OCI-LY1 (cell line): ENCODE measurements around the gene DTX1.

Source experiments
- H2AFZ ChIP-seq: fragments of 200-600 bp; sonication (generic), shearing (Covaris generic); 2 replicates; pipeline ENCODE4 v1.6.0; 2014; ENCODE audit warnings: antibody characterized with exemption, mild to moderate bottlenecking, low read length
- H3F3A ChIP-seq: fragments of 200-600 bp; sonication (generic), shearing (Covaris generic); 2 replicates; pipeline ENCODE4 v1.6.0; 2014; ENCODE audit warnings: mild to moderate bottlenecking, antibody characterized with exemption, low read length, moderate library complexity; ENCODE audit not compliant: insufficient read depth
- H3K27ac ChIP-seq: fragments of 200-600 bp; sonication (generic); 2 replicates; pipeline ENCODE4 v1.5.1; 2014; ENCODE audit warnings: low read length, mixed run types, mild to moderate bottlenecking, low read depth; ENCODE audit not compliant: poor library complexity, severe bottlenecking
- H3K27me3 ChIP-seq: fragments of 200-600 bp; sonication (generic); 2 replicates; pipeline ENCODE4 v1.6.0; 2014; ENCODE audit warnings: antibody characterized with exemption, mild to moderate bottlenecking, low read length, moderate library complexity; ENCODE audit not compliant: insufficient read depth
- H3K36me3 ChIP-seq: fragments of 200-600 bp; sonication (generic); 2 replicates; pipeline ENCODE4 v1.6.1; 2014; ENCODE audit warnings: mild to moderate bottlenecking, antibody characterized with exemption, low read length, moderate library complexity, mixed read lengths; ENCODE audit not compliant: insufficient read depth
- H3K4me1 ChIP-seq: fragments of 200-600 bp; sonication (generic); 2 replicates; pipeline ENCODE4 v1.5.1; 2014; ENCODE audit warnings: mild to moderate bottlenecking, low read length, moderate library complexity; ENCODE audit not compliant: insufficient read depth, severe bottlenecking
- H3K4me2 ChIP-seq: fragments of 200-600 bp; sonication (generic), shearing (Covaris generic); 2 replicates; pipeline ENCODE4 v1.6.1; 2014; ENCODE audit warnings: low read length
- H3K4me3 ChIP-seq: fragments of 200-600 bp; sonication (generic); 2 replicates; pipeline ENCODE4 v1.5.1; 2014; ENCODE audit warnings: low read length, low read depth, mild to moderate bottlenecking, mixed read lengths; ENCODE audit not compliant: poor library complexity, severe bottlenecking
- H3K79me2 ChIP-seq: fragments of 200-600 bp; shearing (Covaris generic); 2 replicates; pipeline ENCODE4 v1.6.1; 2016; ENCODE audit warnings: mixed run types, low read length, mixed read lengths; ENCODE audit not compliant: insufficient read depth
- H3K9ac ChIP-seq: fragments of 200-600 bp; sonication (generic), shearing (Covaris generic); 2 replicates; pipeline ENCODE4 v1.6.1; 2014; ENCODE audit warnings: mild to moderate bottlenecking, low read length, mixed read lengths
- H3K9me2 ChIP-seq: fragments of 200-600 bp; sonication (generic), shearing (Covaris generic); 2 replicates; pipeline ENCODE4 v1.6.1; 2014; ENCODE audit warnings: low read depth, mild to moderate bottlenecking, low read length, mixed read lengths
- H3K9me3 ChIP-seq: fragments of 200-600 bp; shearing (Covaris generic); 2 replicates; pipeline ENCODE4 v1.6.1; 2014; ENCODE audit warnings: low read length, mixed read lengths
- H4K20me1 ChIP-seq: fragments of 200-600 bp; sonication (generic), shearing (Covaris generic); 2 replicates; pipeline ENCODE4 v1.6.0; 2016; ENCODE audit warnings: mild to moderate bottlenecking, low read length; ENCODE audit not compliant: insufficient read depth
- EZH2 ChIP-seq: fragments of 200-600 bp; sonication (generic), shearing (Covaris generic); IDR thresholded peaks from 2 replicates; pipeline ENCODE4 v1.8.0; 2017; ENCODE audit warnings: borderline replicate concordance, mixed run types, mild to moderate bottlenecking, antibody characterized with exemption, low read length, moderate library complexity, mixed read lengths
- TF ChIP-seq, protein P1 (sequence below): fragments of 200-600 bp; sonication (generic), shearing (Covaris generic); IDR thresholded peaks from 2 replicates; pipeline ENCODE4 v1.5.1; 2017; ENCODE audit warnings: mild to moderate bottlenecking, antibody characterized with exemption, low read length, moderate library complexity, mixed read lengths

DTX1 gene

DNA sequence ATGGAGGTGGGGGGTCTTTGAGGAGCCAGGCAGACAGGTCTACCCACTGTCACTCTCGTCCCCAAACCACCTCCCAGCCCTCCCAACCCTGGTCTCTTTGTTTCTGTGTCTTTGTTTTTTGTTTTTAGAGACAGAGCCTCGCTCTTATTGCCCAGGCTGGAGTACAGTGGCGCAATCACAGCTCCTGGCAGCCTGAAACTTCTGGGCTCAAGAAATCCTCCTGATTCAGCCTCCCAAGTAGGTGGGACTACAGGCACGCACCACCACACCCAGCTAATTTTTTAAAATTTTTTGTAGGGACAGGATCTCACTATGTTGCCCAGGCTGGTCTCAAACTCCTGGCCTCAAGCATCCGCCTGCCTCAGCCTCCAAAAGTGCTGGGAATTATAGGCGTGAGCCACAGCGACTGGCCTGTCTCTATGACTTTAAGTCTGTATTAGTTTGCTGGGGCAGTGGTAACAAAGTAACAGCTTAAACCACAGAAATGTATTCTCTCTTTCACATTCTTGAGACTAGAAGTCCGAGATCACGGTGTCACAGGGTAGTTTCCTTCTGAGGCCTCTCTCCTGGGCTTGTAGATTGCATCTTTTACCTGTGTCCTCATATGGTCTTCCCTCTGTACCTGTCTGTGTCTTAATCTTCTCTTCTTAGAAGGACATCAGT, 26.1 kb downstream of the DTX1 start:
- H3K4me1 ChIP-seq: peaks cover 99% of the 10 kb centered on the region
- H4K20me1 ChIP-seq: no peaks in the 10 kb centered on the region
- peaks cover 90% of the 10 kb centered on the region for H3K36me3 ChIP-seq
- H3K9me2 ChIP-seq: no peaks in the 10 kb centered on the region
- no peaks in the 10 kb centered on the region for H3K27me3 ChIP-seq
- H3K27ac ChIP-seq: peak overlapping the region; percentile 97
- TF ChIP-seq, protein P1, sequence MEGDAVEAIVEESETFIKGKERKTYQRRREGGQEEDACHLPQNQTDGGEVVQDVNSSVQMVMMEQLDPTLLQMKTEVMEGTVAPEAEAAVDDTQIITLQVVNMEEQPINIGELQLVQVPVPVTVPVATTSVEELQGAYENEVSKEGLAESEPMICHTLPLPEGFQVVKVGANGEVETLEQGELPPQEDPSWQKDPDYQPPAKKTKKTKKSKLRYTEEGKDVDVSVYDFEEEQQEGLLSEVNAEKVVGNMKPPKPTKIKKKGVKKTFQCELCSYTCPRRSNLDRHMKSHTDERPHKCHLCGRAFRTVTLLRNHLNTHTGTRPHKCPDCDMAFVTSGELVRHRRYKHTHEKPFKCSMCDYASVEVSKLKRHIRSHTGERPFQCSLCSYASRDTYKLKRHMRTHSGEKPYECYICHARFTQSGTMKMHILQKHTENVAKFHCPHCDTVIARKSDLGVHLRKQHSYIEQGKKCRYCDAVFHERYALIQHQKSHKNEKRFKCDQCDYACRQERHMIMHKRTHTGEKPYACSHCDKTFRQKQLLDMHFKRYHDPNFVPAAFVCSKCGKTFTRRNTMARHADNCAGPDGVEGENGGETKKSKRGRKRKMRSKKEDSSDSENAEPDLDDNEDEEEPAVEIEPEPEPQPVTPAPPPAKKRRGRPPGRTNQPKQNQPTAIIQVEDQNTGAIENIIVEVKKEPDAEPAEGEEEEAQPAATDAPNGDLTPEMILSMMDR: no peak
- no peak overlapping the region for H2AFZ ChIP-seq
- H3K9ac ChIP-seq: peak overlapping the region; percentile 27; the same call in 1 of the 2 replicates
- H3K79me2 ChIP-seq: no peaks in the 10 kb centered on the region
- no peaks in the 10 kb centered on the region for H3K9me3 ChIP-seq
- peaks cover 26% of the 10 kb centered on the region for H3F3A ChIP-seq
- no peak overlapping the region for H3K4me2 ChIP-seq
- H3K4me3 ChIP-seq: no peak overlapping the region

DNA sequence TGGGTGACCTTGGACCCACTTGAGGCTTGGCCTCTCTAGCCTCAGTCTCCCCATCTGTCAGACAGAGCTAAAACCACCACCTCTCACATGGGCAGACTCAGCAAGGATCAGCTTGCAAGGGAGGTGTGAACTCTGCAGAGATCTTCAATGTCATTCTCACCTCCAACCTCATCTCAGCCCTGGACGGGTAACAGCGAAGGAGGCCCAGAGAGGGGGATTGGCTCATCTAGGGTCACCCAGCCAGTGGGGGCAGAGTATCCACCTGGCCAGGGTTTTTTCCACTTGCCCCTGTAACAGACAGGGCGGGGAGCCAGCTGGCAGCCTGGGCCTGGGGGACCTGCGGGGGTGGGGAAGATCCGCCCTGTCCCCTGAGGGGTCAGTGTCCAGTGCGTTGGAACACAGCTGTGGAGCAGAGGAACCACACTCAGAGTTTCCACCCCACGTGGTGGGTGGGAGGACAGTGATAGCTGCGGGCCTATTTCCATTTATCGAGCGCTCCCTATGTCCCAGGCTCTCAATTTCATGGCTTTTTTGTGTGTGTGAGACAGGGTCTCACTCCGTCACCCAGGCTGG, 27.4 kb downstream of the DTX1 start:
- H3K9me3 ChIP-seq: no peaks in the 10 kb centered on the region
- H3K4me3 ChIP-seq: no peak overlapping the region
- no peaks in the 10 kb centered on the region for H3K9me2 ChIP-seq
- H3K4me2 ChIP-seq: peak overlapping the region; percentile 13; the same call in 1 of the 2 replicates
- peaks cover 92% of the 10 kb centered on the region for H3K36me3 ChIP-seq
- no peaks in the 10 kb centered on the region for H3K79me2 ChIP-seq
- no peaks in the 10 kb centered on the region for H4K20me1 ChIP-seq
- peak overlapping the region; percentile 97 for H3K27ac ChIP-seq
- no peak overlapping the region for H2AFZ ChIP-seq
- peaks cover 100% of the 10 kb centered on the region for H3K4me1 ChIP-seq
- peak overlapping the region; percentile 46; the same call in 1 of the 2 replicates for H3K9ac ChIP-seq
- H3F3A ChIP-seq: peaks cover 26% of the 10 kb centered on the region
- TF ChIP-seq, protein P1: no peak
- no peak for TF ChIP-seq EZH2
- no peaks in the 10 kb centered on the region for H3K27me3 ChIP-seq

DNA sequence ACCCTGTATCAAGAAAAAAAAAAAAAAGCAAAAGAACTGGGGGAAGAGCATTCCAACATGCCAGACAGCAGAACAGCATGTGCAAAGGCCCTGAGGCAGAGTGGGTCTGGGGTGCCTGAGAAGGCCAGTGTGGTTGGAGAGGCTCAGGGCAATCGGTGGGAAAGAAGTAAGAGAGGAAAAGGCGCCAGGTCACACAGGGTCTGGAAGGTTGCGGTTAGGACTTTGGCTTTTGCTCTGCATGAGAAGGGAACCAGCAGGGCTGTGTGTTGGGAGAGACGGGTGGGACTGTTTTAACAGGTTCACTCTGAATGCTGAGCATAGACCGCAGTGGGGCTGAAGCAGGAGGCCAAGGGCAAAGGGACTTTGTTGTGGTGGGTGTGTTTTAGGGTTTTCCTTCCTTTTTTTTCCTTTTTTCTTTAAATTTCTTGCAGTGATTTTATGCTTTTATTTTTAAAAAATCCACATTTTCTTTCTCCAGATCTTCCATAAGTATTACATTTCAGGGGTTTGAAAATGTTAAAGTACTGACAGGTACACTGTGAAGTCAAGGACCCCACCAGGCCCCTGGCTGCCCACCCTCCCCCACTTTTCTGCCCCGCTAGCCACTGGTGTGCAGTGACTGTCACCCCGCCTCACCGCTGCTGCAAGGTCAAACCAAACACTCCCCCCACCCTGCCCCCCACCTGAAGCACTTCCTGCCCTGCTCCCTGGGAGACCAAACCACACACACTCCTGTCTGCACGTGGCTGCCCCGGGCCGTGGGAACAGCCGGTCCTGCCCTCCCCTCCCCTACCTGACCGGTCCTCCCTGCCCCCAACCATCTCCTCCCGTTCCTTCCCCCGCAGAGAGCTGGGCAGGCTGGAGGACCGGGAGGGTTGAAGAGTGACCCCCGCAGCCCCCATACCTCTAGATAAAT, 30.0 kb downstream of the DTX1 start:
- Histone ChIP-seq H3K4me1 (peaks cover 100% of the 10 kb centered on the region), H3K79me2 (no peaks in the 10 kb centered on the region), H3K36me3 (peaks cover 94% of the 10 kb centered on the region), H3K9me2 (no peaks in the 10 kb centered on the region), H3K4me3 (peak overlapping the region; percentile 13), H3K9ac (peak overlapping the region; percentile 67), H4K20me1 (no peaks in the 10 kb centered on the region), H3K27ac (peak overlapping the region; percentile 97), H3K27me3 (no peaks in the 10 kb centered on the region), H3K9me3 (no peaks in the 10 kb centered on the region), H3K4me2 (peak overlapping the region; percentile 61), H3F3A (peaks cover 27% of the 10 kb centered on the region), H2AFZ (no peak overlapping the region)
- no peak for TF ChIP-seq EZH2
- TF ChIP-seq, protein P1: no peak
